Muscle layer of colon (tissue), 2 donors: ENCODE results near the gene NHS.

ENCODE experiments used
- H3K27ac ChIP-seq: one replicate; pipeline ENCODE4 v1.7.0; 2013; ENCODE audit warnings: low read depth, mild to moderate bottlenecking, low read length, moderate library complexity
- H3K27me3 ChIP-seq, 2 donors: one replicate each; pipeline ENCODE4 v1.7.0; 2013; ENCODE audit warnings: low read length in 2 of 2, mild to moderate bottlenecking in 2 of 2; ENCODE audit not compliant: insufficient read depth in 2 of 2, control insufficient read depth in 1 of 2
- H3K36me3 ChIP-seq: one replicate; pipeline ENCODE4 v1.7.0; 2013; ENCODE audit warnings: mild to moderate bottlenecking, low read length; ENCODE audit not compliant: insufficient read depth
- H3K4me1 ChIP-seq: one replicate; pipeline ENCODE4 v1.7.0; 2013; ENCODE audit warnings: mild to moderate bottlenecking, low read length; ENCODE audit not compliant: insufficient read depth
- H3K4me3 ChIP-seq, 2 donors: one replicate each; pipeline ENCODE4 v1.7.0; 2013; ENCODE audit warnings: low read length in 2 of 2, low read depth in 1 of 2, mild to moderate bottlenecking in 1 of 2, moderate library complexity in 1 of 2
- H3K9ac ChIP-seq: one replicate; pipeline ENCODE4 v1.7.0; 2013; ENCODE audit warnings: low read length
- H3K9me3 ChIP-seq: one replicate; pipeline ENCODE4 v1.7.0; 2013; ENCODE audit warnings: mild to moderate bottlenecking, low read length
- donor health status: abdominal sarcoma.
- donor health status: Adenocarcinoma of cecum.

Gene NHS

DNA sequence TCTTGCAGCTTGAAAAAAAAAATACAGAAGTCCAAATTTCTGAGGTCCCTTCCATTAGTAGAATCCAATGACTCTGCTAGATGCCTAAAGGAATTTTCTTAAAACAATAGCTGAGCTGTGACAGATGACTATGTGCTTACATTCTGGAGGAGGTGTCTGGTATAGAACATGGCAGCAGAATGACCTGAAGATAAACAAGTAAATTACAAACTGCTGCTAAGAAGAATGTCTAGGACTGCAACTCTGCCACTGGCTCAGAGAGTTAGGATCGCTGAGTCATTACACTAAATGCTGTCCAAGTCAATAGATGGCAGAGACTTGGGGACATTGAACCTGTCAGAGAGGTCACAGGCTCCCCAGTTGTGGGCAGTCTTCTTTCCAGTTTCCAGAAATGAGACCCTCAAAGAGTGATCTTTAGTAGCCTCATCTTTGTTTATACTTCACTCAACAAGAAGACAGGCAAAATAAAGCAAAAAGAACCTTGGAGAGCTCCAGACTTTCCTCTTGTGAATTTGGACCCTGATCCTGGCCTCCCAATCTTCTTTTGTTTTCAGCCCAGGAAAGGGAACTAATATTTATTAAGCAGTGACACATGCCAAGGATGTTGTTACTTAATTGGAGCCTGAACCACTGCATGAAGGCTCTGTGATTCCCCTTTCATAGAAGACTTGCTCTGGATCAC, 305.9 kb downstream of the NHS start:
- H3K36me3 ChIP-seq = no peaks in the 10 kb centered on the region
- no peak overlapping the region for H3K27ac ChIP-seq
- H3K9ac ChIP-seq = no peak overlapping the region
- peaks cover 0 to 9% of the 10 kb centered on the region in 2 donors for H3K27me3 ChIP-seq
- no peak overlapping the region for H3K4me3 ChIP-seq
- no peaks in the 10 kb centered on the region for H3K9me3 ChIP-seq
- peaks cover 4% of the 10 kb centered on the region for H3K4me1 ChIP-seq

DNA sequence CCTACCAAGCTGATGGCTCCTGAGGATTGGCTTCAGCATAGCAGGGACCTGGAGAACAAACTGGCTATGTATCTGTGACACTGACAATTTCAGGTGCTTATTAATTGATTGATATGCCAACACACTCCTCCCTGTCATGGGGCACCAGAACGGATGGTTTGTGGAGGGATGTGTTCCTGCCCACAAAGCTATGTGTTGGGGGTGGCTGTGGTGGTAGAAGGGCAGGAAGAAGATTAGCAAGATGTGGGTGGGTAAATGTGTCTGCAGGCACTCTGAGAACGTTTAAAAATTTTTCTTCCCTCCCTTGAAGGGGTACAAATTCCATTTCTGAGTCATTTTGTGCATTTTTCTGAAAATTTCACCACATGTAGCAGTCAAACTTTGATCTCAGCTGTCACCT, 307.3 kb downstream of the NHS start:
- Histone ChIP-seq H3K36me3 (no peaks in the 10 kb centered on the region), H3K9me3 (no peaks in the 10 kb centered on the region), H3K4me1 (peaks cover 4% of the 10 kb centered on the region), H3K4me3 (no peak overlapping the region), H3K27ac (no peak overlapping the region), H3K27me3 (peaks cover 0 to 7% of the 10 kb centered on the region in 2 donors), H3K9ac (no peak overlapping the region)

GRCh38 chrX:17685026-17685425, 310.0 kb downstream of the NHS start:
- Histone ChIP-seq H3K4me1 (peaks cover 4% of the 10 kb centered on the region), H3K27ac (no peak overlapping the region), H3K27me3 (no peaks in the 10 kb centered on the region), H3K4me3 (no peak overlapping the region), H3K36me3 (no peaks in the 10 kb centered on the region), H3K9ac (no peak overlapping the region), H3K9me3 (no peaks in the 10 kb centered on the region)

- H3K9me3 ChIP-seq = no peaks in the 10 kb centered on the region
- H3K27ac ChIP-seq = no peak overlapping the region
- H3K4me1 ChIP-seq = no peaks in the 10 kb centered on the region
- H3K27me3 ChIP-seq = no peaks in the 10 kb centered on the region
- H3K9ac ChIP-seq = no peak overlapping the region
- peaks cover 3% of the 10 kb centered on the region for H3K36me3 ChIP-seq
- H3K4me3 ChIP-seq = no peak overlapping the region
Observed at GRCh38 chrX:17687648-17688047, 312.6 kb downstream of the NHS start.

DNA sequence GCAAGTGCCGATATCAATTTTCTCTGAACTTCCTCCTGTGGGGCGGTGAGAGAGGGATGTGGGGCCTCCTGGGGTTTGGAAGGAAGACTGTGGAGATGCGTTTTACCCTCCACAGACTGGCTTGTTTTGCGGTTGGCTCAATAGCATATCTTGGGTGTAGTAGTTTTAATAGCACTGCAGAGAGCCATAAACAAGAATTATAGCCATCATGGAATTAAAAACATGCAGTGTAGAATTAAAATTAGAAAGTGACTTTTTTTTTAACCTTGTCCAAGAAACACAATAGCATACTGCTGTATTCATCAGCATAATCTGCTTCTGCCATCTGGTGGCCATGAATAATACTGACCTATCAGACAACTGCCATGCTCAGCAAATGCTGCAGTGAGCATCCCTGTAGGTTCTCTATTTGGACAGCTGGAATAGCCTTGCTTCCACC, 315.0 kb downstream of the NHS start:
- Histone ChIP-seq H3K27me3 (no peaks in the 10 kb centered on the region), H3K4me1 (no peaks in the 10 kb centered on the region), H3K4me3 (no peak overlapping the region), H3K9ac (no peak overlapping the region), H3K9me3 (no peaks in the 10 kb centered on the region), H3K27ac (no peak overlapping the region), H3K36me3 (peaks cover 9% of the 10 kb centered on the region)

GRCh38 chrX:17692709-17693346, 317.8 kb downstream of the NHS start:
- Histone ChIP-seq H3K4me1 (no peaks in the 10 kb centered on the region), H3K27me3 (no peaks in the 10 kb centered on the region), H3K4me3 (no peak overlapping the region), H3K27ac (no peak overlapping the region), H3K36me3 (peaks cover 9% of the 10 kb centered on the region), H3K9ac (no peak overlapping the region), H3K9me3 (no peaks in the 10 kb centered on the region)

DNA sequence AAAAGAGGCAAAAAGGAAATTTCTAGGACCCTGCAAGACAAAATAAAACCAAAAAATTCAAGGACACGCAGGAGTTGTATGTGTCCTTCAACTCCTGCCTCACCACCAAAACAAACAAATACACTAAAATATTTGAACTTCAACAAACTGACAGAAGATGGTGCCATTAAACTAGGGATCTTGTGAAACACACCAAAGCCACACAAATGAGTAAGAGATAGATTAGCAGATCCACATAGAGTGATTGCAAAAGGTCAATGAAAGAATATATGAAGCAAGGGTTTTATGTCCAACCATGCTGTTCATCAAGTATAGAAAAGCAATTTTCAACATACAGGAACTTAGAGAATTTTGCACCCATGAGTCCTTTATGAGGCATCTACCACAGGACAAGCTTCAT, 322.2 kb downstream of the NHS start:
- H3K9ac ChIP-seq = no peak overlapping the region
- H3K4me3 ChIP-seq = no peak overlapping the region
- no peaks in the 10 kb centered on the region for H3K27me3 ChIP-seq
- no peaks in the 10 kb centered on the region for H3K9me3 ChIP-seq
- H3K4me1 ChIP-seq = no peaks in the 10 kb centered on the region
- H3K27ac ChIP-seq = no peak overlapping the region
- peaks cover 9% of the 10 kb centered on the region for H3K36me3 ChIP-seq

- Histone ChIP-seq H3K27me3 (no peaks in the 10 kb centered on the region), H3K36me3 (no peaks in the 10 kb centered on the region), H3K4me1 (no peaks in the 10 kb centered on the region), H3K4me3 (no peak overlapping the region), H3K27ac (no peak overlapping the region), H3K9me3 (no peaks in the 10 kb centered on the region), H3K9ac (no peak overlapping the region)
Observed at GRCh38 chrX:17700976-17701375, 326.0 kb downstream of the NHS start.

GRCh38 chrX:17703201-17703600, 328.2 kb downstream of the NHS start:
- H3K4me1 ChIP-seq = no peaks in the 10 kb centered on the region
- H3K27me3 ChIP-seq = no peaks in the 10 kb centered on the region
- no peak overlapping the region for H3K27ac ChIP-seq
- H3K4me3 ChIP-seq = no peak overlapping the region
- H3K9me3 ChIP-seq = no peaks in the 10 kb centered on the region
- no peaks in the 10 kb centered on the region for H3K36me3 ChIP-seq
- H3K9ac ChIP-seq = no peak overlapping the region

DNA sequence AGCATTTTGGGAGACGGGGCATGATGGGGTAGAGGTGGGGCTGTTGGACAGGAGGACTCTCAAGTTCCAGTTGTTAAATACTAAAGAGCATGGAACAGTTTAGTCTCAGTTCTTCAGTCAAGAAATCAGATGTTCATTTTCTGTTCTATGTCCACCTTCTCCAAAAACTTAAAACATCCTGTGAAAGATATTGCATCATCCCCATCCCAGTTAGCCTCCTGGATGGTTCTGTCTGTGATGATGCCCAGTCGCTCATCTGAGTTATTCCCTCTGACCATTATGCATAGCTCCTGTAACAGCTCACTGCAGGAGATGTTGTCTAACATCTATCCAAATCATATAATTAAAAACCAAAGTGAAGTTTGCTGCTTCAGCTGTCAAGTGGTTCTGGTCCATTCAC, 330.2 kb downstream of the NHS start:
- Histone ChIP-seq H3K36me3 (no peaks in the 10 kb centered on the region), H3K27me3 (no peaks in the 10 kb centered on the region), H3K9me3 (no peaks in the 10 kb centered on the region), H3K4me3 (no peak overlapping the region), H3K4me1 (peaks cover 4% of the 10 kb centered on the region), H3K27ac (no peak overlapping the region), H3K9ac (no peak overlapping the region)

GRCh38 chrX:17706676-17707075, 331.7 kb downstream of the NHS start:
- H3K4me1 ChIP-seq = peaks cover 6% of the 10 kb centered on the region
- no peaks in the 10 kb centered on the region for H3K36me3 ChIP-seq
- no peaks in the 10 kb centered on the region for H3K27me3 ChIP-seq
- H3K9ac ChIP-seq = no peak overlapping the region
- H3K4me3 ChIP-seq = no peak overlapping the region
- no peaks in the 10 kb centered on the region for H3K9me3 ChIP-seq
- H3K27ac ChIP-seq = no peak overlapping the region

GRCh38 chrX:17707731-17708130, 332.7 kb downstream of the NHS start:
- Histone ChIP-seq H3K4me3 (no peak overlapping the region), H3K27me3 (no peaks in the 10 kb centered on the region), H3K4me1 (peaks cover 6% of the 10 kb centered on the region), H3K27ac (no peak overlapping the region), H3K9ac (no peak overlapping the region), H3K36me3 (no peaks in the 10 kb centered on the region), H3K9me3 (no peaks in the 10 kb centered on the region)
